Keratinocyte (primary cell): ENCODE data around the gene WDCP. TPM values are rescaled to one million over a fixed set of nuclear protein-coding genes. Genes with fewer than 3 reads are reported as not detected.

Experiments used
- DNase-seq: peaks from one replicate; pipeline ENCODE4 v3.0.0-alpha.2; 2011; ENCODE audit warnings: low read depth, missing footprints, low spot score
- FAIRE-seq: peaks from 2 replicates; lab custom pipeline; 2011; peaks lifted over from hg19 to GRCh38; lab: Jason Lieb, UNC
- H2AFZ ChIP-seq: 2 replicates; pipeline ENCODE4 v1.6.0; 2012; ENCODE audit warnings: low read length, control low read depth, inconsistent platforms; ENCODE audit not compliant: control insufficient read depth
- H3K27ac ChIP-seq: 2 replicates; pipeline ENCODE4 v1.5.1; 2011; ENCODE audit warnings: low read length; ENCODE audit not compliant: control insufficient read depth, insufficient read depth
- H3K27me3 ChIP-seq: 3 replicates; pipeline ENCODE4 v1.6.0; 2011; ENCODE audit warnings: low read length; ENCODE audit not compliant: control insufficient read depth, insufficient read depth; ENCODE audit errors: extremely low read depth
- H3K36me3 ChIP-seq, 2 experiments: 2 replicates in 1 of 2; 3 replicates in 1 of 2; pipeline ENCODE4 v1.5.1; 2011; ENCODE audit warnings: low read length in 2 of 2, mild to moderate bottlenecking in 1 of 2; ENCODE audit not compliant: control insufficient read depth in 2 of 2, insufficient read depth in 2 of 2; ENCODE audit errors: extremely low read depth in 1 of 2
- H3K4me1 ChIP-seq: 3 replicates; pipeline ENCODE4 v1.5.1; 2011; ENCODE audit warnings: low read length; ENCODE audit not compliant: control insufficient read depth, insufficient read depth; ENCODE audit errors: extremely low read depth
- H3K4me2 ChIP-seq: 3 replicates; pipeline ENCODE4 v1.6.0; 2011; ENCODE audit warnings: low read depth, low read length; ENCODE audit not compliant: control insufficient read depth, insufficient read depth; ENCODE audit errors: extremely low read depth
- H3K4me3 ChIP-seq, 3 experiments: fragments of 200-600 bp in 1 of 3; sonication (generic) in 1 of 3; 2 replicates in 2 of 3; 3 replicates in 1 of 3; pipeline ENCODE4 v1.5.1; 2011 to 2016; ENCODE audit warnings: low read length in 3 of 3, mild to moderate bottlenecking in 3 of 3, control low read depth in 2 of 3, inconsistent platforms in 1 of 3, low read depth in 1 of 3, mixed read lengths in 1 of 3, mixed run types in 1 of 3, moderate library complexity in 1 of 3; ENCODE audit not compliant: control insufficient read depth in 2 of 3, insufficient read depth in 2 of 3; ENCODE audit errors: extremely low read depth in 1 of 3
- H3K79me2 ChIP-seq: 2 replicates; pipeline ENCODE4 v1.6.0; 2012; ENCODE audit warnings: low read length; ENCODE audit not compliant: control insufficient read depth, insufficient read depth
- H3K9ac ChIP-seq: 3 replicates; pipeline ENCODE4 v1.6.0; 2011; ENCODE audit warnings: low read length; ENCODE audit not compliant: control insufficient read depth, insufficient read depth; ENCODE audit errors: extremely low read depth
- H3K9me1 ChIP-seq: 3 replicates; pipeline ENCODE4 v1.6.0; 2011; ENCODE audit warnings: low read length; ENCODE audit not compliant: control insufficient read depth, insufficient read depth; ENCODE audit errors: extremely low read depth
- H3K9me3 ChIP-seq: 2 replicates; pipeline ENCODE4 v1.5.1; 2012; ENCODE audit warnings: low read depth, low read length; ENCODE audit not compliant: control insufficient read depth
- H4K20me1 ChIP-seq: 3 replicates; pipeline ENCODE4 v1.6.0; 2011; ENCODE audit warnings: low read length; ENCODE audit not compliant: control insufficient read depth, insufficient read depth; ENCODE audit errors: extremely low read depth
- CTCF ChIP-seq, 3 experiments: IDR thresholded peaks in 1 of 3; conservative IDR thresholded peaks in 1 of 3; optimal IDR thresholded peaks in 1 of 3; 2 replicates in 2 of 3; 3 replicates in 1 of 3; pipeline versions ENCODE3 to v1.5.1; 2011; ENCODE audit warnings: low read length in 3 of 3, mild to moderate bottlenecking in 3 of 3, moderate library complexity in 2 of 3, control low read depth in 1 of 3, inconsistent platforms in 1 of 3; ENCODE audit not compliant: insufficient read depth in 2 of 3; ENCODE audit errors: extremely low read depth in 1 of 3
- EZH2 ChIP-seq: IDR thresholded peaks from one replicate; pipeline ENCODE4 v1.6.1; 2012; ENCODE audit warnings: inconsistent platforms, mild to moderate bottlenecking, low read length, moderate library complexity
- dilution Hi-C: fragments of 300-500 bp; cut with MboI; formaldehyde crosslinking; loops from one replicate; pipeline ENCODE4 v1.7.0; 2020; ENCODE audit warnings: low sequenced_read_pairs; ENCODE audit not compliant: extremely low pct_ligation_motif_present
- polyA plus RNA-seq, 5 experiments: library from polyadenylated mRNA; depleted of rRNA in 3 of 5; stranded (reverse) in 3 of 5; stranded (forward) in 1 of 5; unstranded in 1 of 5; fragments of >200 nt; gene quantifications; 1 replicate in 1 of 5; 2 replicates in 3 of 5; 3 replicates in 1 of 5; pipeline versions ENCODE4 v1.2.1 to v1.2.3, GENCODE V29; 2011 to 2012; ENCODE audit warnings: missing spikeins in 2 of 5, low read depth in 1 of 5, low replicate concordance in 1 of 5

The WDCP gene
- polyA plus RNA-seq, 1 donor (not counting 4 experiments of a cell fraction or from before 2014, with no cell fraction given): 11.0 TPM

- Histone ChIP-seq H3K9me3 (no peaks in the 10 kb centered on the region), H4K20me1 (no peaks in the 10 kb centered on the region), H3K9me1 (no peaks in the 10 kb centered on the region), H3K4me1 (peaks cover 5% of the 10 kb centered on the region), H3K4me2 (no peak overlapping the region), H3K27me3 (no peaks in the 10 kb centered on the region), H3K27ac (no peak overlapping the region), H3K36me3 (peaks cover 0 to 1% of the 10 kb centered on the region in 2 experiments), H2AFZ (no peak overlapping the region), H3K79me2 (peaks cover 2% of the 10 kb centered on the region), H3K9ac (no peak overlapping the region), H3K4me3 (no peak overlapping the region)
- dilution Hi-C loops: no loop called here
- no peak for DNase-seq
- TF ChIP-seq EZH2: no peak
- TF ChIP-seq CTCF (optimal IDR thresholded peaks at IDR 0.05 in 1 of 3, IDR thresholded peaks at IDR 0.05 in 1 of 3, conservative IDR thresholded peaks at IDR 0.05 in 1 of 3; ENCODE audit: extremely low read depth in 1 of 3, insufficient read depth in 2 of 3, low read length in 3 of 3): no peak
- no peak for FAIRE-seq
These were observed 4.6 kb upstream of the WDCP start for GRCh38 chr2:24051833-24052232.

- Histone ChIP-seq H3K9me3 (no peaks in the 10 kb centered on the region), H4K20me1 (no peaks in the 10 kb centered on the region), H3K4me3 (peak overlapping the region; percentile 67 to 86 (median 76)), H2AFZ (peak overlapping the region; percentile 74), H3K4me2 (peak overlapping the region; percentile 69), H3K27ac (no peak overlapping the region), H3K36me3 (peaks cover 0 to 1% of the 10 kb centered on the region in 2 experiments), H3K4me1 (peaks cover 10% of the 10 kb centered on the region), H3K27me3 (no peaks in the 10 kb centered on the region), H3K9ac (peak overlapping the region; percentile 28), H3K79me2 (peaks cover 10% of the 10 kb centered on the region), H3K9me1 (no peaks in the 10 kb centered on the region)
- dilution Hi-C loops: no loop called here
- TF ChIP-seq CTCF (optimal IDR thresholded peaks at IDR 0.05 in 1 of 3, IDR thresholded peaks at IDR 0.05 in 1 of 3, conservative IDR thresholded peaks at IDR 0.05 in 1 of 3; ENCODE audit: extremely low read depth in 1 of 3, insufficient read depth in 2 of 3, low read length in 3 of 3) (no peak), EZH2 (no peak)
- no peak for DNase-seq
- FAIRE-seq: no peak
These were observed 3.1 kb upstream of the WDCP start for GRCh38 chr2:24050041-24050979.
